Brain microvascular endothelial cell (primary cell): Measurements from ENCODE around the gene C5orf34.

ENCODE experiments used
- DNase-seq: peaks from one replicate; pipeline ENCODE4 v3.0.0-alpha.2; 2020
- H3K27ac ChIP-seq: fragments of 250-450 bp; sonication (Bioruptor Pico); 2 replicates; pipeline ENCODE4 v1.5.1; 2020; ENCODE audit warnings: mild to moderate bottlenecking, moderate library complexity
- H3K27me3 ChIP-seq: fragments of 250-450 bp; sonication (Bioruptor Pico); replicated peaks from 2 replicates; pipeline ENCODE4 v1.5.1; 2020; ENCODE audit warnings: mild to moderate bottlenecking
- H3K36me3 ChIP-seq: fragments of 250-450 bp; sonication (Bioruptor Pico); replicated peaks from 2 replicates; pipeline ENCODE4 v1.5.1; 2020; ENCODE audit warnings: mild to moderate bottlenecking
- H3K4me3 ChIP-seq: 2 replicates; pipeline ENCODE4 v1.5.1; 2011; ENCODE audit warnings: low read depth, mild to moderate bottlenecking, control low read depth, low read length, moderate library complexity
- in situ Hi-C: cut with HindIII; loops from 2 replicates; pipeline ENCODE4 v1.10.0; 2017; ENCODE audit warnings: low sequenced_read_pairs, low pct_ligation_motif_present
- TF ChIP-seq, protein P1 (sequence below): IDR thresholded peaks from 2 replicates; pipeline ENCODE4 v1.5.1; 2011; ENCODE audit warnings: low read depth, mild to moderate bottlenecking, moderate library complexity, low read length, control low read depth, inconsistent platforms; ENCODE audit errors: missing control alignments

Gene C5orf34

DNA sequence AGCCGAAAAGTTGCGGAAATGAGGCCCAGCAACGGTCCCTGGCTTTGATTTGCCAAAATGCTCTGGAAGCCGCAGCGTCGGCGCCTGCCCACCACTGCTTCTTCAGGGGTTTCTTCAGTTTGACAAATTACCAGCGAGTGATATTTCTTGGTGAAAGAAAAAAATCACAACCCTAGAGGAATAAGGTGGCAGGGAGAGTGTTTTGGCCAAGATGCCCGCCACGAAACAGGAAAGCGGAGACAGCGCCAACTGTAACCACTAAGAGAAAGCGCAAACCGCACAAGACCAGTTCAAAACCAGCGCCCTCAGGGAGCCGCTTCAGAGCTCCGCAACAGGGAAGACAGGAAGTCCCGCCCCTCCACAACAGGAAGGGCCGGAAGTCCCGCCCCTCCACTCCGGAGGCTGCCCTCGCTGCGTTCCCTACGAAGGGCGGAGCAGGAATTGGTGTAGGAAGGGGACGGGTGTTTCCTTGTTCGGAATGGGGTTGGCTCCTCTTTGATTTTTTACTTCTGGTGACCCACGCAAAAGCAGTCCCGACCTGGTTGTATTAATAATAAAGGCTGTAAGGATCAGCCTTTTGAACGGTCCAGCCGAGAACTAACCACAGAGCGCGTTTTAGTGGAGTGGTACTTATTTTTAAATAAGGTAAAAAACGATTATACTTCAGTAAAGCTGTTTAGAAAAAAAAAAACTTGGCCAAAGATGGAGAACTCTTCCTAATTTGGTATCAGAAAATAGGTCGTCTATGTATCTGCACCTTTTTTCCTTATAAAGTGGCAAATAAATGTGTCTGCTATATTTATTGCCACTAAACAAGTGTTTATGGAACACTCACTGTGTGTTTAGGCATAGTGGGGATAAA, at the start of gene C5orf34:
Gene C5orf34 (minus strand): TSS at position 333 of the 862 bp plus-strand sequence. CDS start 5,809 bp downstream, outside the sequence.
- H3K27me3 ChIP-seq: no peaks in the 10 kb centered on the region
- TF ChIP-seq, protein P1, sequence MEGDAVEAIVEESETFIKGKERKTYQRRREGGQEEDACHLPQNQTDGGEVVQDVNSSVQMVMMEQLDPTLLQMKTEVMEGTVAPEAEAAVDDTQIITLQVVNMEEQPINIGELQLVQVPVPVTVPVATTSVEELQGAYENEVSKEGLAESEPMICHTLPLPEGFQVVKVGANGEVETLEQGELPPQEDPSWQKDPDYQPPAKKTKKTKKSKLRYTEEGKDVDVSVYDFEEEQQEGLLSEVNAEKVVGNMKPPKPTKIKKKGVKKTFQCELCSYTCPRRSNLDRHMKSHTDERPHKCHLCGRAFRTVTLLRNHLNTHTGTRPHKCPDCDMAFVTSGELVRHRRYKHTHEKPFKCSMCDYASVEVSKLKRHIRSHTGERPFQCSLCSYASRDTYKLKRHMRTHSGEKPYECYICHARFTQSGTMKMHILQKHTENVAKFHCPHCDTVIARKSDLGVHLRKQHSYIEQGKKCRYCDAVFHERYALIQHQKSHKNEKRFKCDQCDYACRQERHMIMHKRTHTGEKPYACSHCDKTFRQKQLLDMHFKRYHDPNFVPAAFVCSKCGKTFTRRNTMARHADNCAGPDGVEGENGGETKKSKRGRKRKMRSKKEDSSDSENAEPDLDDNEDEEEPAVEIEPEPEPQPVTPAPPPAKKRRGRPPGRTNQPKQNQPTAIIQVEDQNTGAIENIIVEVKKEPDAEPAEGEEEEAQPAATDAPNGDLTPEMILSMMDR: no peak
- H3K27ac ChIP-seq: peak within 1 kb of the TSS; percentile 92
- DNase-seq: peak; percentile 95
- H3K4me3 ChIP-seq: peak within 1 kb of the TSS; percentile 80
- in situ Hi-C loops: no loop called here
- H3K36me3 ChIP-seq: no peaks in the 10 kb centered on the region

GRCh38 chr5:43564289-43564850, 49.4 kb upstream of the C5orf34 start:
- no peak overlapping the region for H3K4me3 ChIP-seq
- no peaks in the 10 kb centered on the region for H3K27me3 ChIP-seq
- no peaks in the 10 kb centered on the region for H3K36me3 ChIP-seq
- in situ Hi-C loops: no loop called here
- no peak overlapping the region for H3K27ac ChIP-seq
- TF ChIP-seq, protein P1: no peak
- DNase-seq: no peak

DNA sequence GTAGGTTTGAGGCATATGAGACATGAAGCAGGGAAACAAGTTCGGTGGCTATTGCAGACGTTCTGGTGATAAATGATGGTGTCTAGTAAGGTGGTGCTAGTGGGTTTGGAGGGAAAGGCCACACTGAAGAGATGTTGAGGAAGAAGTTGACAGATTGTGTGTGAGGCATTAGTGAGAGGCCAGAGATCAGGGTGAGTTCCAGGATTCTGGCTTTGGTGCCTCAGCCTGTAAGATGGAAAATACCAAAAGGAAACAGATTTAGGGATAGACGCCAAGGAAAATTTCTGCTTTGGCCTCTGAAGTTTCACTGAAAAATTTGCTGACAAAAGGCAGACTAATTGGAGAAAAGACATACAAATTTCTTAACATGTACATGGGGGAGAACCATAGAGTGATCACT, 48.4 kb upstream of the C5orf34 start:
- Histone ChIP-seq H3K4me3 (no peak overlapping the region), H3K27me3 (no peaks in the 10 kb centered on the region), H3K27ac (no peak overlapping the region), H3K36me3 (no peaks in the 10 kb centered on the region)
- TF ChIP-seq, protein P1: no peak
- in situ Hi-C loops: no loop called here
- no peak for DNase-seq

GRCh38 chr5:43561356-43561755, 46.4 kb upstream of the C5orf34 start:
- in situ Hi-C loops: no loop called here
- Histone ChIP-seq H3K27ac (no peak overlapping the region), H3K27me3 (no peaks in the 10 kb centered on the region), H3K36me3 (peaks cover 2% of the 10 kb centered on the region), H3K4me3 (no peak overlapping the region)
- no peak for DNase-seq
- TF ChIP-seq, protein P1: no peak

GRCh38 chr5:43560128-43560527, 45.2 kb upstream of the C5orf34 start:
- H3K4me3 ChIP-seq: no peak overlapping the region
- TF ChIP-seq, protein P1: no peak
- DNase-seq: no peak
- in situ Hi-C loops: no loop called here
- peaks cover 3% of the 10 kb centered on the region for H3K36me3 ChIP-seq
- H3K27me3 ChIP-seq: no peaks in the 10 kb centered on the region
- H3K27ac ChIP-seq: no peak overlapping the region
